Measurements from ENCODE around the gene INPP5A. TPM values are rescaled to one million over a fixed set of nuclear protein-coding genes. Genes with fewer than 3 reads are reported as not detected.

The INPP5A gene
- total RNA-seq, 4 donors from 2014 or later, result 34.8 to 80.8 (median 52.8) TPM

GRCh38 chr10:132516771-132517725, 20.5 kb upstream of the INPP5A start:
- WGBS, 2 donors (ENCODE audit: low coverage in 1 of 2), result 29% methylated on average over 31 of the region's 37 CpGs; no CpG with 5 or more reads in 1 of the 2 donors
- no peaks in the 10 kb centered on the region for H3K9me3 ChIP-seq
- H3K4me1 ChIP-seq, result peaks cover 40 to 58% (median 47%) of the 10 kb centered on the region in 4 donors
- TF ChIP-seq POLR2A (IDR thresholded peaks at IDR 0.05), result peak; percentile 19
- peak; percentile 48 to 66 (median 64) for TF ChIP-seq POLR2AphosphoS5 (IDR thresholded peaks at IDR 0.05)
- TF ChIP-seq EP300 (IDR thresholded peaks at IDR 0.05; ENCODE audit: low read depth), result peak; percentile 9
- no peak for TF ChIP-seq CTCF (IDR thresholded peaks at IDR 0.05)
- H3K4me3 ChIP-seq, result no peak overlapping the region
- no peaks in the 10 kb centered on the region for H3K27me3 ChIP-seq
- in situ Hi-C loops (cut with MboI; ENCODE audit: low pct_ligation_motif_present in 1 of 4, low pct_unique_long_range_greater_than_20kb in 1 of 4, low sequenced_read_pairs in 3 of 4) (no loop called here), intact Hi-C loops (cut with DNase I; ENCODE audit: low total_unique reads) (no loop called here)
- no peaks in the 10 kb centered on the region for H3K36me3 ChIP-seq
- peak overlapping the region; percentile 73 to 87 (median 80) for H3K27ac ChIP-seq
- peak; percentile 80 for DNase-seq

- TF ChIP-seq EP300 (IDR thresholded peaks at IDR 0.05; ENCODE audit: low read depth) (no peak), POLR2AphosphoS5 (IDR thresholded peaks at IDR 0.05) (no peak), CTCF (IDR thresholded peaks at IDR 0.05) (no peak), POLR2A (IDR thresholded peaks at IDR 0.05) (no peak)
- in situ Hi-C loops (cut with MboI; ENCODE audit: low pct_ligation_motif_present in 1 of 4, low pct_unique_long_range_greater_than_20kb in 1 of 4, low sequenced_read_pairs in 3 of 4), result no loop called here
These were observed 19.6 kb upstream of the INPP5A start for GRCh38 chr10:132517951-132518521.

GRCh38 chr10:132518572-132519381, 18.8 kb upstream of the INPP5A start:
- WGBS, 2 donors (ENCODE audit: low coverage in 1 of 2), result 40% methylated on average over 29 of the region's 29 CpGs; no CpG with 5 or more reads in 1 of the 2 donors
- H3K36me3 ChIP-seq, result no peaks in the 10 kb centered on the region
- H3K4me1 ChIP-seq, result peaks cover 40 to 58% (median 47%) of the 10 kb centered on the region in 4 donors
- intact Hi-C loops (cut with DNase I; ENCODE audit: low total_unique reads), result no loop called here
- in situ Hi-C loops (cut with MboI; ENCODE audit: low pct_ligation_motif_present in 1 of 4, low pct_unique_long_range_greater_than_20kb in 1 of 4, low sequenced_read_pairs in 3 of 4), result no loop called here
- H3K27me3 ChIP-seq, result no peaks in the 10 kb centered on the region
- peak overlapping the region in 2 of 4 donors; percentile 17 to 25 for H3K4me3 ChIP-seq
- no peaks in the 10 kb centered on the region for H3K9me3 ChIP-seq
- peak overlapping the region; percentile 73 to 87 (median 80) for H3K27ac ChIP-seq
- peak; percentile 87 for DNase-seq
- TF ChIP-seq POLR2AphosphoS5 (IDR thresholded peaks at IDR 0.05), result peak in 1 of 3 donors; percentile 14
- no peak for TF ChIP-seq EP300 (IDR thresholded peaks at IDR 0.05; ENCODE audit: low read depth)
- TF ChIP-seq POLR2A (IDR thresholded peaks at IDR 0.05), result no peak

More at GRCh38 chr10:132517951-132518521, 19.6 kb upstream of the INPP5A start:
- Histone ChIP-seq H3K4me1 (peaks cover 40 to 58% (median 47%) of the 10 kb centered on the region in 4 donors), H3K36me3 (no peaks in the 10 kb centered on the region), H3K4me3 (no peak overlapping the region), H3K27me3 (no peaks in the 10 kb centered on the region), H3K9me3 (no peaks in the 10 kb centered on the region), H3K27ac (peak overlapping the region; percentile 73 to 87 (median 80))
- DNase-seq, result peak; percentile 9
- intact Hi-C loops (cut with DNase I; ENCODE audit: low total_unique reads), result no loop called here
- WGBS, 2 donors (ENCODE audit: low coverage in 1 of 2), result 44% methylated on average over 9 of the region's 16 CpGs; no CpG with 5 or more reads in 1 of the 2 donors

- no peaks in the 10 kb centered on the region for H3K27me3 ChIP-seq
- no peaks in the 10 kb centered on the region for H3K9me3 ChIP-seq
- no peak for TF ChIP-seq POLR2AphosphoS5 (IDR thresholded peaks at IDR 0.05)
- no peak for TF ChIP-seq CTCF (IDR thresholded peaks at IDR 0.05)
- H3K4me1 ChIP-seq, result peaks cover 40 to 58% (median 47%) of the 10 kb centered on the region in 4 donors
- H3K36me3 ChIP-seq, result no peaks in the 10 kb centered on the region
- in situ Hi-C loops (cut with MboI; ENCODE audit: low pct_ligation_motif_present in 1 of 4, low pct_unique_long_range_greater_than_20kb in 1 of 4, low sequenced_read_pairs in 3 of 4) (no loop called here), intact Hi-C loops (cut with DNase I; ENCODE audit: low total_unique reads) (no loop called here)
- WGBS, 2 donors (ENCODE audit: low coverage in 1 of 2), result 70 to 73% methylated on average over 3 to 24 of the region's 30 CpGs
- no peak overlapping the region for H3K4me3 ChIP-seq
- peak overlapping the region; percentile 73 to 87 (median 80) for H3K27ac ChIP-seq
- DNase-seq, result peak; percentile 8
These were observed 18.0 kb upstream of the INPP5A start for GRCh38 chr10:132519382-132520176.

Data from transverse colon (tissue), 4 donors.